GM12892 (cell line): ENCODE data around the gene NECAB2.

Source experiments
- POLR2A ChIP-seq: IDR thresholded peaks from 2 replicates; pipeline ENCODE4 v1.6.1; 2011; ENCODE audit warnings: low read depth, low read length, control low read depth
- TAF1 ChIP-seq: IDR thresholded peaks from 2 replicates; pipeline ENCODE4 v1.6.1; 2011; ENCODE audit warnings: low read depth, mild to moderate bottlenecking, control low read depth, low read length, borderline replicate concordance

- TF ChIP-seq POLR2A (no peak), TAF1 (no peak)
Measured at GRCh38 chr16:83966153-83966696, 1.8 kb upstream of the NECAB2 start.
